ENCODE results near the gene TBL3.

DNA sequence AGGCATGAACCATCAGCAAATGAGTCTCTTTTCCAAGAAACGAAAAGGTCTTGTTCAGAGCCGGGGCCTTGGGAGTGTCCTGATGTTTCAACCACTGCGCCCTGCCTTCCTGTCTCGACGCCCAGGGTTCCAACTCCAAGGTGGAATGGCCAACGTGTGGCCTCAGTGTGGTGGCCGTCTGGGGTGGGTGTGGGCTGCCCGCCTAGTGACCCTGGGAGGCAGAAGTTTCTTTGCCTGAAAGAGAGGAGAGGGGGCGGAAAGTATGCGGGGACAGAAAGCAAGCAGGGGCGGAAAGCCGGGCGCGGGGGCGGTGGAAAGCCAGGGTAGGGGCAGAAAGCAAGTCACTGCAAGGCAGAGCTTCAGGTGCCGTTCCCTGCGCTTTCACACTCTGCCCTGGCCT is 32.9 kb upstream of the TBL3 start:
- TF ChIP-seq, protein P1, sequence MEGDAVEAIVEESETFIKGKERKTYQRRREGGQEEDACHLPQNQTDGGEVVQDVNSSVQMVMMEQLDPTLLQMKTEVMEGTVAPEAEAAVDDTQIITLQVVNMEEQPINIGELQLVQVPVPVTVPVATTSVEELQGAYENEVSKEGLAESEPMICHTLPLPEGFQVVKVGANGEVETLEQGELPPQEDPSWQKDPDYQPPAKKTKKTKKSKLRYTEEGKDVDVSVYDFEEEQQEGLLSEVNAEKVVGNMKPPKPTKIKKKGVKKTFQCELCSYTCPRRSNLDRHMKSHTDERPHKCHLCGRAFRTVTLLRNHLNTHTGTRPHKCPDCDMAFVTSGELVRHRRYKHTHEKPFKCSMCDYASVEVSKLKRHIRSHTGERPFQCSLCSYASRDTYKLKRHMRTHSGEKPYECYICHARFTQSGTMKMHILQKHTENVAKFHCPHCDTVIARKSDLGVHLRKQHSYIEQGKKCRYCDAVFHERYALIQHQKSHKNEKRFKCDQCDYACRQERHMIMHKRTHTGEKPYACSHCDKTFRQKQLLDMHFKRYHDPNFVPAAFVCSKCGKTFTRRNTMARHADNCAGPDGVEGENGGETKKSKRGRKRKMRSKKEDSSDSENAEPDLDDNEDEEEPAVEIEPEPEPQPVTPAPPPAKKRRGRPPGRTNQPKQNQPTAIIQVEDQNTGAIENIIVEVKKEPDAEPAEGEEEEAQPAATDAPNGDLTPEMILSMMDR (conservative IDR thresholded peaks at IDR 0.05), result no peak
- no peak for TF ChIP-seq EZH2 (IDR thresholded peaks at IDR 0.05; ENCODE audit: low read depth)
